K562 (cell line): ENCODE data around the gene ACTN1.

Experiments
- BCL6 ChIP-seq: fragments of 250-450 bp; sonication (Bioruptor Pico); IDR thresholded peaks from 2 replicates; pipeline ENCODE4 v1.4.0; 2020
- CHD4 ChIP-seq: fragments of 200-600 bp; sonication (generic); IDR thresholded peaks from 3 replicates; pipeline ENCODE4 v1.6.1; 2012; ENCODE audit warnings: low read depth, mild to moderate bottlenecking, mixed read lengths, low read length, inconsistent platforms; ENCODE audit not compliant: insufficient read depth, insufficient replicate concordance, poor library complexity, severe bottlenecking
- EZH2 ChIP-seq: IDR thresholded peaks from 2 replicates; pipeline ENCODE4 v1.6.1; 2012; ENCODE audit warnings: low read depth, mild to moderate bottlenecking, inconsistent platforms, low read length, borderline replicate concordance
- HDGF ChIP-seq: fragments of 450-650 bp; IDR thresholded peaks from 2 replicates; pipeline ENCODE4 v1.6.1; 2016
- IRF2 ChIP-seq: sonication (generic); formaldehyde crosslinking; IDR thresholded peaks from 2 replicates; pipeline ENCODE4 v1.8.1; 2022; ENCODE audit warnings: mild to moderate bottlenecking, missing genetic modification reagents
- POLR2AphosphoS5 ChIP-seq: IDR thresholded peaks from 2 replicates; pipeline ENCODE4 v1.6.1; 2011; ENCODE audit warnings: mild to moderate bottlenecking, low read depth, low read length, moderate library complexity; ENCODE audit not compliant: control insufficient read depth, insufficient read depth
- RAD51 ChIP-seq: fragments of 450-650 bp; IDR thresholded peaks from 2 replicates; pipeline ENCODE4 v1.7.1; 2016; ENCODE audit warnings: low read depth, mild to moderate bottlenecking, borderline replicate concordance
- RNF2 ChIP-seq: sonication (generic); IDR thresholded peaks from 2 replicates; pipeline ENCODE4 v1.6.1; 2016
- ZNF133 ChIP-seq: fragments of 250-450 bp; sonication (Bioruptor Pico); IDR thresholded peaks from 2 replicates; pipeline ENCODE4 v1.4.0; 2020; ENCODE audit warnings: mild to moderate bottlenecking
- ZNF445 ChIP-seq: fragments of 250-450 bp; sonication (Bioruptor Pico); IDR thresholded peaks from 2 replicates; pipeline ENCODE4 v1.4.0; 2020; ENCODE audit warnings: low read depth, mild to moderate bottlenecking, moderate library complexity
- TF ChIP-seq, protein P1 (sequence below): sonication (generic); formaldehyde crosslinking; IDR thresholded peaks from 2 replicates; pipeline ENCODE4 v1.8.0; 2022; ENCODE audit warnings: mild to moderate bottlenecking, missing genetic modification reagents, borderline replicate concordance
- TF ChIP-seq, protein P2 (sequence below): fragments of 250-450 bp; sonication (Bioruptor Pico); IDR thresholded peaks from 2 replicates; pipeline ENCODE4 v1.5.0; 2020; ENCODE audit warnings: mild to moderate bottlenecking, borderline replicate concordance
- TF ChIP-seq, protein P3 (sequence below): sonication (generic); formaldehyde crosslinking; IDR thresholded peaks from 2 replicates; pipeline ENCODE4 v1.9.0; 2022; ENCODE audit warnings: mild to moderate bottlenecking, missing genetic modification reagents
- TF ChIP-seq, protein P4 (sequence below): sonication (generic); formaldehyde crosslinking; IDR thresholded peaks from 2 replicates; pipeline ENCODE4 v1.8.1; 2023; ENCODE audit warnings: mild to moderate bottlenecking, missing genetic modification reagents, moderate library complexity

DNA sequence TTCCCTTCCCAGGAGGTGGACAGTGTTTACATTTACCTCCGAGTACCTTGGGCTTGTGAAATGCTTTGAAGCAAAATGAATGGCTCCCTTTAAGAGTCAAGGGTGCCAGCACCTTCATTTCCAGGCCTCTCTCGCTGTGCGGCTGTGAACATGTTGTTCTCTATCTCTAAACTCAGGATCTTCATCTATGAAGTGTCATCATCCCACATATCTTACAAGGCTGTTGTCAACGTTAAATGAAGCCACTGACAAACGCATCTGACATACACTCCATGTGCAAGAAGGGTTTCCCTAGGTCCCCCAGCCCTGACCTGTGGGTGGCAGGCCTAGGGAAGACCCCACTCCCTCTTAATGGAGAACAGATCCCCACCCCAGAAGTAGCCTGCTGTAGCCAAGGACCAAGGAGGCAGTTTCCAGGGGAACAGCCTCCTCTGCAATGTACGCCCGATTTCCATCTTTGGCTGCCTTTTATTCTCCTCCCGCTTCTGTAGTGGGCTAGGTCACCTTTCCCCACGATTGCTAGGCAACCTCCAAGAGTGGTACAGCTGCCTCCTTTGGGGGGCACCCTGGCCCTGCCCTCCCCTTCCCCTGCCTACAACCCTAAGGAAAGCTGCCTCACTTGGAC lies 7.6 kb downstream of the ACTN1 start:
- TF ChIP-seq ZNF133 (CRISPR knock-in tag) (no peak), IRF2 (CRISPR knock-in tag) (no peak), RNF2 (no peak), BCL6 (CRISPR knock-in tag) (no peak), CHD4 (no peak), EZH2 (no peak), POLR2AphosphoS5 (no peak), ZNF445 (CRISPR knock-in tag) (no peak), HDGF (no peak), RAD51 (no peak)
- TF ChIP-seq, protein P1, sequence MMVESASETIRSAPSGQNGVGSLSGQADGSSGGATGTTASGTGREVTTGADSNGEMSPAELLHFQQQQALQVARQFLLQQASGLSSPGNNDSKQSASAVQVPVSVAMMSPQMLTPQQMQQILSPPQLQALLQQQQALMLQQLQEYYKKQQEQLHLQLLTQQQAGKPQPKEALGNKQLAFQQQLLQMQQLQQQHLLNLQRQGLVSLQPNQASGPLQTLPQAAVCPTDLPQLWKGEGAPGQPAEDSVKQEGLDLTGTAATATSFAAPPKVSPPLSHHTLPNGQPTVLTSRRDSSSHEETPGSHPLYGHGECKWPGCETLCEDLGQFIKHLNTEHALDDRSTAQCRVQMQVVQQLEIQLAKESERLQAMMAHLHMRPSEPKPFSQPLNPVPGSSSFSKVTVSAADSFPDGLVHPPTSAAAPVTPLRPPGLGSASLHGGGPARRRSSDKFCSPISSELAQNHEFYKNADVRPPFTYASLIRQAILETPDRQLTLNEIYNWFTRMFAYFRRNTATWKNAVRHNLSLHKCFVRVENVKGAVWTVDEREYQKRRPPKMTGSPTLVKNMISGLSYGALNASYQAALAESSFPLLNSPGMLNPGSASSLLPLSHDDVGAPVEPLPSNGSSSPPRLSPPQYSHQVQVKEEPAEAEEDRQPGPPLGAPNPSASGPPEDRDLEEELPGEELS (CRISPR knock-in tag), result no peak
- TF ChIP-seq, protein P2, sequence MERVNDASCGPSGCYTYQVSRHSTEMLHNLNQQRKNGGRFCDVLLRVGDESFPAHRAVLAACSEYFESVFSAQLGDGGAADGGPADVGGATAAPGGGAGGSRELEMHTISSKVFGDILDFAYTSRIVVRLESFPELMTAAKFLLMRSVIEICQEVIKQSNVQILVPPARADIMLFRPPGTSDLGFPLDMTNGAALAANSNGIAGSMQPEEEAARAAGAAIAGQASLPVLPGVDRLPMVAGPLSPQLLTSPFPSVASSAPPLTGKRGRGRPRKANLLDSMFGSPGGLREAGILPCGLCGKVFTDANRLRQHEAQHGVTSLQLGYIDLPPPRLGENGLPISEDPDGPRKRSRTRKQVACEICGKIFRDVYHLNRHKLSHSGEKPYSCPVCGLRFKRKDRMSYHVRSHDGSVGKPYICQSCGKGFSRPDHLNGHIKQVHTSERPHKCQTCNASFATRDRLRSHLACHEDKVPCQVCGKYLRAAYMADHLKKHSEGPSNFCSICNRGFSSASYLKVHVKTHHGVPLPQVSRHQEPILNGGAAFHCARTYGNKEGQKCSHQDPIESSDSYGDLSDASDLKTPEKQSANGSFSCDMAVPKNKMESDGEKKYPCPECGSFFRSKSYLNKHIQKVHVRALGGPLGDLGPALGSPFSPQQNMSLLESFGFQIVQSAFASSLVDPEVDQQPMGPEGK (CRISPR knock-in tag), result no peak
- TF ChIP-seq, protein P3, sequence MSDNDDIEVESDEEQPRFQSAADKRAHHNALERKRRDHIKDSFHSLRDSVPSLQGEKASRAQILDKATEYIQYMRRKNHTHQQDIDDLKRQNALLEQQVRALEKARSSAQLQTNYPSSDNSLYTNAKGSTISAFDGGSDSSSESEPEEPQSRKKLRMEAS (CRISPR knock-in tag), result no peak
- TF ChIP-seq, protein P4, sequence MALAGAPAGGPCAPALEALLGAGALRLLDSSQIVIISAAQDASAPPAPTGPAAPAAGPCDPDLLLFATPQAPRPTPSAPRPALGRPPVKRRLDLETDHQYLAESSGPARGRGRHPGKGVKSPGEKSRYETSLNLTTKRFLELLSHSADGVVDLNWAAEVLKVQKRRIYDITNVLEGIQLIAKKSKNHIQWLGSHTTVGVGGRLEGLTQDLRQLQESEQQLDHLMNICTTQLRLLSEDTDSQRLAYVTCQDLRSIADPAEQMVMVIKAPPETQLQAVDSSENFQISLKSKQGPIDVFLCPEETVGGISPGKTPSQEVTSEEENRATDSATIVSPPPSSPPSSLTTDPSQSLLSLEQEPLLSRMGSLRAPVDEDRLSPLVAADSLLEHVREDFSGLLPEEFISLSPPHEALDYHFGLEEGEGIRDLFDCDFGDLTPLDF (CRISPR knock-in tag), result no peak
